NCI-H748 treated with DMSO at 0.1 percent for 48 hours (cell line): Measurements from ENCODE around the gene PABPC3.
A peak's percentile ranks its signal among the peaks of the same experiment; 100 is the strongest.

Source experiments
- DNase-seq: peaks from one replicate; lab custom pipeline; 2025; lab: John Stamatoyannopoulos, UW

PABPC3 gene

GRCh38 chr13:25111585-25111956 lies 15.6 kb downstream of the PABPC3 start:
- DNase-seq: no peak

GRCh38 chr13:25112695-25113255 lies 16.8 kb downstream of the PABPC3 start:
- DNase-seq: no peak

- DNase-seq: peak; percentile 89
Observed at GRCh38 chr13:25114220-25114619, 18.3 kb downstream of the PABPC3 start.

GRCh38 chr13:25116044-25116443 lies 20.1 kb downstream of the PABPC3 start:
- no peak for DNase-seq

- DNase-seq: no peak
Observed at GRCh38 chr13:25117312-25117711, 21.4 kb downstream of the PABPC3 start.

GRCh38 chr13:25118378-25118905 lies 22.5 kb downstream of the PABPC3 start:
- DNase-seq: no peak

- DNase-seq: no peak
Observed at GRCh38 chr13:25130944-25131343, 35.0 kb downstream of the PABPC3 start.

- DNase-seq: no peak
Observed at GRCh38 chr13:25131881-25132420, 36.0 kb downstream of the PABPC3 start.

GRCh38 chr13:25132751-25133390 lies 36.9 kb downstream of the PABPC3 start:
- DNase-seq: no peak

- no peak for DNase-seq
Observed at GRCh38 chr13:25135896-25136295, 40.0 kb downstream of the PABPC3 start.

GRCh38 chr13:25136880-25137787 lies 41.2 kb downstream of the PABPC3 start:
- no peak for DNase-seq

GRCh38 chr13:25137788-25138115 lies 41.8 kb downstream of the PABPC3 start:
- DNase-seq: no peak

- no peak for DNase-seq
Observed at GRCh38 chr13:25141042-25141441, 45.1 kb downstream of the PABPC3 start.

GRCh38 chr13:25143706-25144105 lies 47.8 kb downstream of the PABPC3 start:
- no peak for DNase-seq

- no peak for DNase-seq
Observed at GRCh38 chr13:25147638-25148401, 51.9 kb downstream of the PABPC3 start.

- DNase-seq: no peak
Observed at GRCh38 chr13:25148402-25148771, 52.5 kb downstream of the PABPC3 start.
